OCI-LY7 (cell line): Measurements from ENCODE around the gene DPM3. TPM values are rescaled to one million over a fixed set of nuclear protein-coding genes. Genes with fewer than 3 reads are reported as not detected.

Source experiments
- BruUV-seq: library from RNA; stranded (reverse); fragments of 400-500 nt; replicated peaks from 2 replicates; lab custom pipeline; 2021; lab: Mats Ljungman, UMichigan
- CTCF ChIA-PET: fragments of 300-600 bp; sonication (Branson Sonifier 250); formaldehyde crosslinking; loops from one replicate; lab custom pipeline; 2022; ENCODE audit warnings: antibody characterized with exemption; ENCODE audit not compliant: unreplicated experiment; lab: Charles Lee
- POLR2A ChIA-PET: fragments of 300-600 bp; sonication (Branson Sonifier 250); formaldehyde crosslinking; loops from one replicate; lab custom pipeline; 2022; ENCODE audit warnings: antibody characterized with exemption; lab: Charles Lee
- DNase-seq: peaks from one replicate; pipeline ENCODE4 v3.0.0-alpha.2; 2015; ENCODE audit warnings: low spot score
- H2AFZ ChIP-seq: fragments of 200-600 bp; sonication (generic), shearing (Covaris generic); 2 replicates; pipeline ENCODE4 v1.6.1; 2014; ENCODE audit warnings: mild to moderate bottlenecking, antibody characterized with exemption, low read length, moderate library complexity
- H3K27ac ChIP-seq: fragments of 200-600 bp; sonication (generic); 2 replicates; pipeline ENCODE4 v1.5.1; 2014; ENCODE audit warnings: mixed run types, low read depth, mild to moderate bottlenecking, moderate library complexity, low read length, inconsistent platforms; ENCODE audit not compliant: poor library complexity, severe bottlenecking
- H3K36me3 ChIP-seq: fragments of 200-600 bp; sonication (generic); 2 replicates; pipeline ENCODE4 v1.6.1; 2014; ENCODE audit warnings: mild to moderate bottlenecking, antibody characterized with exemption, low read length, moderate library complexity, mixed read lengths; ENCODE audit not compliant: insufficient read depth
- H3K4me1 ChIP-seq: fragments of 200-600 bp; sonication (generic); 2 replicates; pipeline ENCODE4 v1.5.1; 2014; ENCODE audit warnings: mild to moderate bottlenecking, low read length; ENCODE audit not compliant: insufficient read depth, poor library complexity, severe bottlenecking
- H3K4me2 ChIP-seq: fragments of 200-600 bp; sonication (generic); 2 replicates; pipeline ENCODE4 v1.6.1; 2014; ENCODE audit warnings: mild to moderate bottlenecking, low read length
- H3K4me3 ChIP-seq: fragments of 200-600 bp; sonication (generic); 2 replicates; pipeline ENCODE4 v1.5.1; 2014; ENCODE audit warnings: mild to moderate bottlenecking, low read depth, low read length; ENCODE audit not compliant: poor library complexity, severe bottlenecking
- H3K79me2 ChIP-seq: fragments of 200-600 bp; sonication (generic); 2 replicates; pipeline ENCODE4 v1.6.1; 2016; ENCODE audit warnings: low read depth, mild to moderate bottlenecking, low read length, moderate library complexity, mixed read lengths; ENCODE audit not compliant: insufficient read depth
- H3K9me2 ChIP-seq: fragments of 200-600 bp; sonication (generic); 2 replicates; pipeline ENCODE4 v1.6.1; 2016; ENCODE audit warnings: mild to moderate bottlenecking, low read length, mixed read lengths; ENCODE audit not compliant: insufficient read depth
- H3K9me3 ChIP-seq: fragments of 200-600 bp; sonication (generic); 2 replicates; pipeline ENCODE4 v1.6.1; 2014; ENCODE audit warnings: mild to moderate bottlenecking, mixed run types, low read length, mixed read lengths
- H4K20me1 ChIP-seq: fragments of 200-600 bp; sonication (generic); 2 replicates; pipeline ENCODE4 v1.6.1; 2014; ENCODE audit warnings: mild to moderate bottlenecking, antibody characterized with exemption, low read length, moderate library complexity, mixed read lengths; ENCODE audit not compliant: insufficient read depth
- CTCF ChIP-seq: fragments of 200-600 bp; sonication (generic); conservative IDR thresholded peaks from 2 replicates; pipeline ENCODE4 v1.5.1; 2014; ENCODE audit warnings: mild to moderate bottlenecking, antibody characterized with exemption, low read length, moderate library complexity, mixed read lengths
- EZH2phosphoT487 ChIP-seq: fragments of 200-600 bp; sonication (generic); IDR thresholded peaks from 2 replicates; pipeline ENCODE4 v1.6.1; 2018; ENCODE audit warnings: low read depth, borderline replicate concordance, mild to moderate bottlenecking, mixed run types, antibody characterized with exemption, low read length, moderate library complexity, mixed read lengths
- intact Hi-C: fragments of 100-400 bp; cut with micrococcal nuclease; formaldehyde crosslinking; loops from one replicate; pipeline ENCODE4 v1.10.0; 2022; ENCODE audit not compliant: unreplicated experiment
- total RNA-seq, 2 experiments: library from RNA; depleted of rRNA in 1 of 2; stranded (reverse); fragments of >200 nt in 1 of 2; shearing (Covaris generic) in 1 of 2; gene quantifications; 2 replicates each; pipeline ENCODE4 v1.2.3, GENCODE V29; 2014 to 2022

The DPM3 gene
- total RNA-seq, 2 experiments from 2014 or later = 32.5 to 65.9 TPM

DNA sequence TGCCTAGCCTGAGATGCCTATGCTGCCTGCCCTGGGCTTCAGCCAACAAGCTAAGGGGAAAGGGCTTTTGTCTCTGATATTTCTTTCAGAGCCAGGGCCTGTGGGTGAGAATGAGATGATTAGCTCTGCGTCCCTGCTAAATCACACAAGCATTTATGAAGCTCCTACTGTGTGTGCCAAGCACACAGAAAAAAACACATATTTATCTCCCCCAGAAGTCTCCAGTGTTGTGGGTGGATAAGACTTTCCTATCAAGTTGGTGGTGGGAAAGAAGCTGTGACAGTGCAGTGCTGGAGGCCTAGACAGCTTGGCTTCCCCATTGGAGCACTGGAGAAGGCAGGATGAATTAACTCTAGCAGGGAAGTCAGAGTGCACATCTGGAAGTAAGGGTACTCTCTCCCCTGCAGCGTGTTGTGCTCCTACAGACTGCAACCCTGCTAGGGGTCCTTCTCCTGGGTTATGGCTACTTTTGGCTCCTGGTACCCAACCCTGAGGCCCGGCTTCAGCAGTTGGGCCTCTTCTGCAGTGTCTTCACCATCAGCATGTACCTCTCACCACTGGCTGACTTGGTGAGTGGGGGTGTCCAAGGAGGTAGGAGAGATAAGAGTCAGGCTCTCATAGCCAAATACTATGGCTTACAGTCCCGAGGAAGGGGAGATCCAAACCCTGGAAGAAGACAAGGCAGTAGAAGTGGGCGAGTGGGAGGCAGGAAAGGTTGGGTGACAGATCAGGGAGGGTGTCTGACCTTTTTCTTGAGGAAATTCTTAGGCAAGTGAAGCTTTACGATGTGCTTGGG lies 3.0 kb downstream of the DPM3 start:
- POLR2A ChIA-PET = interaction anchor here (1.5 kb wide), 1 partner anchor 36 kb away, joined by 6 read pairs; the partner anchor contains the start of gene KRTCAP2
- no TSS peak for BruUV-seq
- CTCF ChIA-PET = interaction anchor here (0.8 to 1.1 kb wide), 2 partner anchors 35 to 46 kb away, joined by 3 read pairs; no protein-coding TSS in a partner anchor
- H3K9me2 ChIP-seq = no peaks in the 10 kb centered on the region
- H3K4me2 ChIP-seq = peak overlapping the region; percentile 91
- H2AFZ ChIP-seq = no peak overlapping the region
- H3K4me1 ChIP-seq = peaks cover 25% of the 10 kb centered on the region
- H3K9me3 ChIP-seq = no peaks in the 10 kb centered on the region
- H3K27ac ChIP-seq = peak overlapping the region; percentile 28
- H3K4me3 ChIP-seq = peak overlapping the region; percentile 81
- no peaks in the 10 kb centered on the region for H4K20me1 ChIP-seq
- intact Hi-C loops = no loop called here
- DNase-seq = no peak
- TF ChIP-seq CTCF = no peak
- no peak for TF ChIP-seq EZH2phosphoT487
- H3K79me2 ChIP-seq = peaks cover 7% of the 10 kb centered on the region; the same call in 1 of the 2 replicates
- H3K36me3 ChIP-seq = peaks cover 13% of the 10 kb centered on the region; the same call in 1 of the 2 replicates

- intact Hi-C loops = no loop called here
- H3K4me1 ChIP-seq = peaks cover 25% of the 10 kb centered on the region
- CTCF ChIA-PET = interaction anchor here (0.8 kb wide), 1 partner anchor 46 kb away, joined by 3 read pairs; no protein-coding TSS in a partner anchor
- H2AFZ ChIP-seq = no peak overlapping the region
- H4K20me1 ChIP-seq = no peaks in the 10 kb centered on the region
- H3K27ac ChIP-seq = peak overlapping the region; percentile 28
- H3K9me2 ChIP-seq = no peaks in the 10 kb centered on the region
- peak overlapping the region; percentile 91 for H3K4me2 ChIP-seq
- DNase-seq = peak; percentile 27
- POLR2A ChIA-PET = interaction anchor here (0.6 to 1.5 kb wide), 3 partner anchors 32 to 1349 kb away, joined by 3 to 6 read pairs (median 5); partner anchors contain the start of gene KRTCAP2
- no peaks in the 10 kb centered on the region for H3K9me3 ChIP-seq
- H3K36me3 ChIP-seq = peaks cover 13% of the 10 kb centered on the region; the same call in 1 of the 2 replicates
- peak overlapping the region; percentile 81 for H3K4me3 ChIP-seq
- BruUV-seq = no TSS peak
- TF ChIP-seq EZH2phosphoT487 (no peak), CTCF (no peak)
- H3K79me2 ChIP-seq = peaks cover 7% of the 10 kb centered on the region; the same call in 1 of the 2 replicates
These were observed 3.6 kb downstream of the DPM3 start for GRCh38 chr1:155136748-155137147.
